HG02642 (cell line): Measurements from ENCODE around the gene KDM6A.

Experiments used
- ATAC-seq: cut with Tn5 transposase; IDR thresholded peaks from one replicate; pipeline ENCODE4 v1.9.1; 2021; ENCODE audit warnings: mild to moderate bottlenecking; ENCODE audit not compliant: unreplicated experiment, poor library complexity

KDM6A gene

DNA sequence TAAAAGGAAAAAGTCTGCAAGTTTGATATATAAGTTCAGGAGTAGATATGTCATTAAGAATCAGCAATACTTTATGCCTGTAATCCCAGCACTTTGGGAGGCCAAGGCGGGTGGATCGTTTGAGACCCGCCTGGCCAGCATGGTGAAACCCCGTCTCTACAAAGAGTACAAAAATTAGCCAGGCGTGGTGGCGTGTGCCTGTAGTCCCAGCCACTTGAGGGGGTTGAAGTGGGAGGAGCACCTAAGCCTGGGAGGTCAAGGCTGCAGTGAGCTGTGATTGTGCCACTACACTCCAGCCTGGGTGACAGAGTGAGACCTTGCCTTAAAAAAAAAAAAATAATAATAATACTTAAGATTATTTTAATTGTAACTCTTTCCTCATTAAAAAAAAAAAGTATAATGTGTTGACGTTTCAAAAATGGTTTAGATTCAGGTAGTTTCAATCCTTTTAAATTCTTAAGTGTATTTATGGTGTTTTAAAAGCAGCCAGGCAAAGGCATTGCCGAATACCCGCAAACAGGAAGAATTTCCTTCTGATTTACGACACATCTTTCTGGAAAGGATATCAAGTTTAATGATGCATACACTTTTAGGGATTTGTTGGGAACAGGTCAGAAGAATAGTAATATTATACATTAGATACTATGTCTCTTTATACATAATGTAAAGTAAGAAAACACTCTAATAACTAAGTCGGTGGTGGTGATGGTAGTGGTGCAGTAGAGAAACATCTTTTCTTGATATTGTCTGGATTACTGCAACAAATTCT lies 80.9 kb downstream of the KDM6A start:
- no peak for ATAC-seq

DNA sequence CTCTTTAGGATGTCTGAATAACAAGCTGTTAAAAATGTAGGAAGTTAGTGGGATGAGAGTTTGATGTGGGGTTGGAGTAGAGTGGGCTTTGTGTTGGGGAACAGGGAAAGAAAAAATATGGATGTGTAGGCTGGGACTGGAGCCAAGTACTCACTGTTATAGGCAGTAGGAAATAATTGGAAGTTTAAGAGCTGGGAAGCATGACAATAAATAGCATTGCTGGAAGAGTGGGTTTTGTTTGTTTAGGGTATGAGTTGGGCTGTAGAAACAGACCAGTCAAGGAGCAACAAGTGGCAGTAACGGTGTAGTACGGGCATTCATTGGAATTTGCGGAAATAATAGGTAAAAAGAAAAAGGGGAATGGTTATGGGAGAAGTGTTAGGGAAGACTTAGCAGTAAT lies 81.6 kb downstream of the KDM6A start:
- no peak for ATAC-seq

DNA sequence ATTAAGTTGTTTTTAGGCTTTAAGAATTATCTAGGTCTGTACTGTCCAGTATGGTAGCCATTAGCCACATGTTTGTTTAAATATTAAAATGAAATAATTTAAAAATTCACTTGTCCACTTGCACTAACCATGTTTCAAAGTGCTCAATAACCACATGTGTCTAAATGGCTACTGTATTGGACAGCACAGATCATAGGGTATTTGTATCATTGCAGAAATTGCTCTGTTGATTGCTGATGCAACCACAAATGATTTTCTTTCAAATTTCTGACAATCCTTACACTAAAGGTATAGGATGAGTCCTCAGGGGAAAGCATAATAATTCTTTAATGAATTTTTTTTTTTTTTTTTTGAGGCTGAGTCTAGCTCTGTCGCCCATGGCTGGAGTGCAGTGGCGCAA lies 84.9 kb downstream of the KDM6A start:
- no peak for ATAC-seq

DNA sequence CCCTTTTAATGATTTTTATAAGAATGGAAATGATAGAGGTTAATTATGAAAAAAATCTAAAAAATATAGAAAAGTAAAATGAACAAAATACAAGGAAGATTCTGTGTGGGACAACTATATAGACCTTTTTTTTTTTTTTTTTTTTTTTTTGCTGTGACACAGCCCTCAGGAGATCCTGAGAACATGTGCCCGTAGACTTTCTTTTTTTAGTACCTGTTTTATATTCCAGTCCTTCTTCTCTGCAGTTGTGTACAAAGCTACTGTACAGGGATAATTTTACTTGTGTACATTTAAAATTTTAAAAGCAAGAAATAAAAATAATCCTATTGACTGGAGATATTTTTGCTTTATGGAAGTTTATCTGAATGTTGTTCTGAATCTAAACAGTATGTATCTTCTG lies 85.5 kb downstream of the KDM6A start:
- no peak for ATAC-seq

DNA sequence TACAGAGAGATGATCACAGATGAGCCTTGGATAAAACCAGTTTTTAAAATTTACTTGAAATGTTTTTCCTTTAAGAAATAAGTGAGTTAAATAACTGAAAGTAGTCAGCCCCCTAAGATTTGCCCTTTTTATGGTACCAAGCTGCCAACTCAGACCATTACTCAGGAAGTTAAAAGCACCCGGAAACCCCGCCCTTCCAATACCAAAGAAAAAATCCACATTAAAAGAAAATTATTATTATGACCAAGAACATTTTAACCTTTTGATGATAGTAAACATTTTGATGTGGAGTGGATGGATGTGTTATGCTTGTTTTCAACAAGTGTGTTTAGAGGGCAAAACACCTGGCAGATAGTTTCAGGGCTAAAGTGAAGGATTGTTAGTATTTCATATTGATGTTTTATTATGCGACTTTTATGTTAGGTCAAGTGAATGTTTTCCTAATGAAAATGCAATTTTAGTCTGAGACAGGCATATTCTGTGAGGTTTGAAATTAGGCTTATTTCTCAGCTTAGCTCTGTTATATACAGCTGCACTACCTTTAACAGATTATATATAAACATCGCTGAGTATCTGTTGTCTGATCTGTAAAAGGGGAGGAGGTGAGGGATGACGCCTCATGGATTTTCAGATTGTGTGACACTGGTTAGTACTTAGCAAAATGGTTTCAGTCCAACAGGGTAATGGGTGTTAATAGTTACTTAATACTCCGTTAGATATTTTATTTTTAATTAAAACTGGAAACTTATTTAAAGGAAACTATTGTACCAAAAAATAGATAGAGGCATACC lies 89.0 kb downstream of the KDM6A start:
- ATAC-seq = no peak

DNA sequence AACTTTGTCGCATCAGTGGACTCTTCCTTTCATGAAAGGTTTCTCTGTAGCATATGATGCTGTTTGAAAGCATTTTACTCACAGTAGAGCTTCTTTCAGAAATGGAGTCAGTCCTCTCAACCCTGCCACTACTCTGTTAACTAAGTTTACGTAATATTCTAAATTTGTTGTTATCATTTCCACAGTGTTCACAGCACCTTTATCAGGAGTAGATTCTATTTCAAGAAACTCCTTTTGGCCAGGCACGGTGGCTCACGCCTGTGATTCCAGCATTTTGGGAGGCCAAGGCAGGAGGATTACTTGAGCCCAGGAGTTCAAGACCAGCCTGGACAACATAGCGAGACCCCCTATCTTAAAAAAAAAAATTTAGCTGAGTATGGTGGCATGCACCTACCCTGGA lies 90.0 kb downstream of the KDM6A start:
- ATAC-seq = no peak

DNA sequence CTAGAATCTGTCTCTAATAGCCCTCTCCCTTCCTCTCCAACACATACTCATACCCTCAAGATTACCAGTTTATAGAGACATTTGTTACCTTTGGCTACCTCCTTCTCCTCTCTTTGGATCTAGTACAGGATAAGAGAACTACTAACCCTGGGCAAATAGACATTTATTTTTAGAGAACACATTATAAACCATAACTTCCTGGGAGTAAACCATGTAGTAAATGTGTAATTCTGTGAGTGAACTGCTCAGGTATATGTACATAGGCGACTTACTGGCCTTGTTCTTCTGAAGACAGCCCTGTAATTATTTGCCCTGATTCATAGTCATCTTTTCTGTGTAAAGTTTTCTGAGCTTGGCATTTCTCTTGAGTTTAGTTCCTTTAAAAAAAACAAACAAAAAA lies 94.2 kb downstream of the KDM6A start:
- no peak for ATAC-seq

DNA sequence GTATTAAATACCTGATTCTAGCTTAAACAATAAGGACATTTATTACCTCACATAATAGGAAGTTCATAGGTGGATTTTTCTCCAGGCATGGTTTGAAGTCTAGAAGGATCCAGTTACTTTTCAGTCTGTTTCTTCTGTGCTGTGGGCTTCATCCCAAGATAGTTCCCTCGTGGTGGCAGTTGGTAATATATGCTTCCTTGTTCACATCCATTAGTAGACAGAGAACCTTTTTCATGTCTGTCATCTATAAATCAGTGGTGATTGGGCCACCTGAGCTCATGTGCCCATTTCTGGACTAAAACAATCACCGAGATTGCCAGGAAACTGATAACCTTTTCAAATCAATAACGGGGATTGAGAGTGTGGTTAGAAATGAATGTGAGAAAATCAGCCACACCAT lies 97.7 kb downstream of the KDM6A start:
- ATAC-seq = no peak

DNA sequence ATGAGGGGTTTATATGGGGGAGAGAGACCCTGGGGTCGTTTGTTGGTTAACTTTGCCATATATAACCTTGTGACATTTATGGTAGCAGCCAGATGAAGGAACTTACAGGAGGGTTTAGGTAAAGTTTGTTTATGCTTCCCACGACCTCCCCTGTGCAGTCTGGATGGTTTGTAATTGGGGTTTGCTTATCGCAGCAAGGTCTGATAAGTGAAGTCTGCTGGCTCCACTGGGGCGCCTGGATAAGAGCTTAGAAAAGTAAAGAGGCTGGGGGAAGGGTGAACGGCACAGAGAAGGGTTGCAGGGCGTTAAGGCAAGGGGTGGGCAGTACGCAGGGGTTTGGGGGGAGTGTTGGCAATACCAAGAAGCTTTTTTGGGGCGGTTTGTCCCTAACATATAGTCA lies 98.7 kb downstream of the KDM6A start:
- no peak for ATAC-seq

DNA sequence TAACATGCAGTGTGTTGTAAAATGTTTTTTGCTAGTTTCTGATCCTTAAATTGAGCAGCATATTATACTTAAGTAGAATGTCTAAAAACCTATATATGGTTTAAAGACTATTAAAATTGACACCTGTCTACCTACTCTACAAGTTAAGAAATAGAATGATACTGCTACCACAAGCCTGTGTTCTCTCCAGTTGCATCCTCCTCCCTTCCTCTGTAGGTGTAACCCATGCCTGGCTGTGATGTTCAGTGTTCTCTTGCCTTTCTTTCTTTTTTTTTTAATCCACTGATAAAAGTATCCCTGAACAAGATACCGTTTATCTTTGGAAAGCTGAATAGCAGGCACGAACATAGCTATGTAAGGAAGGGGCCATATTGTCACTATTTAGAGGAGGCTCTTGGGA lies 99.1 kb downstream of the KDM6A start:
- ATAC-seq = no peak

DNA sequence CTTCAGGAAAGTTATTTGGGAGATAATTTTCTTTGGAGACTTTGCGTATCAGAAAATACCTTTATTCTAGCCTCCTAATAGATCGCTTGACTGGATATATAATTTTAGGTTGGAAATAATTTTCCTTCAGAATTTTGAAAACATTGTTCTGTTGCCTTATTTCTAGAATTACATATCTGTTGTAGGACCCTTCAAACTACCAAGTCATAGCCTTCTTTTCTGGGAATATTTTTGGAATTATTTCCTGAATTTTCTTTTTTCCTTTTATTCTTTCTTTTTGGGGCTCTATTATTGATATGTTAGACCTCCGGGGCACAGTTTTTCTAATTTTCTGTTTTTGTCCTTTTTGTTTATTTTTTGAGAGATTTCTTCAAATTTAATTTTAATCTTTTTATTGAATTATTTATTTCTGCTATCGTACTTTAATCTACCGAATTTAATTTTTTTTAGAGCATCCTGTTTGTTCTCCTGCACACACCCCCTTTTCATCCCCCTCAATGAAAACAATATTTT lies 100.5 kb downstream of the KDM6A start:
- ATAC-seq = no peak

DNA sequence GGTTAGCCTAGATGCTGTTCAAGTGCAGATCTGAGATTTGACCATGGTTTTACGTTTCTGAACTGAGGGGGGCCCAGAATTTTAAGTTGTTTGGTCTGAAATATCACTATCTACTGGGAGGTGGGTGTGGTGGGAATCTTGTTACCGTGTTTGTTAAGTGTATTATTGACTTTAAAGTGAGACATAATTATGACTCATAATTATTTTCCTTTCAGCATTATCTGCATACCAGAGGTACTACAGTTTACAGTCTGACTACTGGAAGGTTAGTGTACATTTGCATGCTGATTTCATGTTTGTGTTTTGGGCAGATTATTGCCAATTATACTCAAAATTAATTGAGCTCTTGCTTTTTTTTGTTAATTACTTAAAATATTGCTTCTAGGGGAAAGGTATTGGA lies 101.5 kb downstream of the KDM6A start:
- ATAC-seq = no peak

DNA sequence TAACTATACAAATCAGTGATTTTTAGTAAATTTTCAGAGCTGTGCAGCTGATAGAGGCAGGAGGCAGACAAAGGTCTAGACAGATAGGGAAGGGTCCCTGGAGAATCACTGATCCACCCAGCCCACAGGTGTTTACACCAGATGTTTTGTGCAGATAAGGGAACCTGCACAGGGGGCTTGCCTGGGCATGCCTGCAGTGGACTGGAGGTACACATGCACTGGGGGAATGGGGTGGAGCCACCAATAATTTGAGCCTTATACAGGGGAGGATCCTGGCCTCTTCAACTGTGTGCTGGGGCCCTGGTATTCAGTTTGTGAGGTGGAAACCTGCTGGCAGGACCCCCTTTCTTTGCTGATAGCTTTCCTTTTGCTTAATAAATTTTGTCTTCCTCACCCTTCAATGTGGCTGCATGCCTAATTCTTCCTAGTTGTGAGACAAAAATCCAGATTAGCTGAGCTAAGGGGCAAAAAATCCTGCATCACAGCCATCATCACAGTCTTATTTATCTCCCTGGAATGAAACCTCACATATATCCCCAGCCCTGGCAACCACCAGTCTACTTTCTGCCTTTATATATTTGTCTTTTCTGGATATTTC lies 102.8 kb downstream of the KDM6A start:
- no peak for ATAC-seq

DNA sequence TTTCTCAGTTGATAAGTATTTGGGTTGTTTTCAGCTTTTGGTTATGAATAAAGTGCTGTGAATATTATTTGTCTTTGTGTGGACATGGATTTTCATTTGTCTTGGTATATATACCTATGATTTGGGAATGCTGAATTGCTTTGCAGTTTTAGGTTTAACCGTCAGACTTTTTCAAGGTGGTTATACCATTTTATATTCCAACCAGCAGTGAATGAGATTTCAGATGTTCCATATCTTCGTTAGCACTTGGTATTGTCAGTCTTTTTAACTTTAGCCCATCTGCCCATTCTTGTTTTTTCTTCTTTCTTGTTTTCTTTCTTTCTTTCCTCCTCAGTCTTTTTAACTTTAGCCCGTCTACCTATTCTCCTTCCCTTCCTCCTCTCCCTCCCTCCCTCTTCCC lies 106.0 kb downstream of the KDM6A start:
- no peak for ATAC-seq

DNA sequence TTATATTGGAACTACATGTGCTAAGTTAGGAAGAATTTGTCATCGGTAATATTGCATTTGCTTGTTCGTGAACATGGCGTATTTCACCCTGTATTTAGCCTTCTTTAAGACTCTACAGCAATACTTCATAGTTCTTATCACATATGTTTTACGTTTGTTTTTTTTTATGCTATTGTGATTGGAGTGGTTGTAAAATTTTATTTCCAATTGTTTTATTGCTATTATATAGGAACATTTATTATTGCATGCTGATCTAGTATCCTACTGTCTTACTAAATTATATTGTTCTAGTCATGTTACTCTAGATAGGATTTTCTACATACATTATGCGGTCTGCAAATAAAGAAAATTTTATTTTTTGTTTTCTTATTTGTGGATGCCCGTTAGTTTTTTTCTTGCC lies 107.4 kb downstream of the KDM6A start:
- ATAC-seq = no peak

DNA sequence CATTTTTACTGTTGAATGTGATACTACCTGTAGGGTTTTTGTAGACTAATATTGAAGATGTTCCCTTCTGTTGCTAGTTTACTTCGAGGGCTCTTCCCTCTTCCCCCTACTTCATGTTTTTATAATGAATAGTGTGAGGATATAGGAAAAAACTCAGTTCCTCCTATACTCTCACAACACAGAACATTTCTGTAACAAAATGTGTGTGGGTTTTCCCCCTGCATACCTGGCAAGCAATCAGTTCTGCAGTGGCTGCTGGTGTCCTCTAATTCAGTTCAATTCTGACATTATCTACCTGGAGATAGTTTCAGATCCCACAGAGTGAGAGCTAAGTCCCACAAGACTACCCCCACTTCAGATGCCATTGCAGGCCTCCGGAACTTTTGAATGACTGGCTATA lies 107.9 kb downstream of the KDM6A start:
- ATAC-seq = no peak

DNA sequence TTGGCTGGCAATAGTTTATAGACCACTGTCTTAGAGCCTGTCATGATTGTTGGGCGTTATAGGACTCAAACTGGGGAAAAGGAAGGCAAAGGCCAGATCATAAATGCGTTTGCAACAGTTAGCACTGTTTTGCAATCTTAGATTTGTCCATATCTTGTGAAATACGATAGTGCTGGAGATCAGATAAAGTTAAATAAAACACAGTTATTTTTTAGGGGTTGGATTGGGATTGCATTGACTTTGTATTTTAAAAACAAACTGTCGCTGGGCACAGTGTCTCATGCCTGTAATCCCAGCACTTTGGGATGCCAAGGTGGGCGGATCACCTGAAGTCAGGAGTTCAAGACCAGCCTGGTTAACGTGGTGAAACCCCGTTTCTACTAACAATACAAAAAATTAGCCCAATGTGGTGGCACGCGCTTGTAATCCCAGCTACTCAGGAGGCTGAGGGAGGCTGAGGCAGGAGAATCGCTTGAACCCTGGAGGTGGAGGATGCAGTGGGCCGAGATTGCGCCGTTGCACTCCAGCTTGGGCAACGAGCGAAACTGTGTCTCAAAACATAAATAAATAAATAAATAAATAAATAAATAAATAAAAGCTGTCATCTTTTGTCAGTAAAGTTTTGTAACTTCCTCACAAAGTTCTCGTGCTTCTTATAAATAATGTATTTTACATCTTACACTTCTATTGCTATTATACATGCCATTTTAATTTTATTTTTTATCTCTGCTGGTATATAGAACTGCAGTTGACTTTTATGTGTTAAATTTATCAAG lies 117.2 kb downstream of the KDM6A start:
- ATAC-seq = no peak

DNA sequence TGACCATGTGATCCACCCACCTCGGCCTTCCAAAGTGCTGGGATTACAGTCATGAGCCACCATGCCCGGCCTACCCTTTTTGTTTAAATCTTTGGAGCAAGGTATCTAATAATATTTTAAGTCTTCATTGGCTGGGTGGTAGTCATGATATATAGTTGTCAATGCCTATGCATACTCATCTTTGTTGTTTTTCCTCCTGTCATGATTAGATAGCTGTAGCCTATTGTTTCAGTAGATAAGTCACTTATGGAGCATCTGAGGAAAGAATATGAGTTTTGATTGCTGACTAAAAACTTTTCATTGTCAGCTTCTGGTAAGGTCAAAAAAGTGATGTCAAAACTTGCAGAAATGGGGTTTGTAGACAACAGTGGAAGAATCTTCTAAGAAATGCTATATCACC lies 119.8 kb downstream of the KDM6A start:
- ATAC-seq = no peak

DNA sequence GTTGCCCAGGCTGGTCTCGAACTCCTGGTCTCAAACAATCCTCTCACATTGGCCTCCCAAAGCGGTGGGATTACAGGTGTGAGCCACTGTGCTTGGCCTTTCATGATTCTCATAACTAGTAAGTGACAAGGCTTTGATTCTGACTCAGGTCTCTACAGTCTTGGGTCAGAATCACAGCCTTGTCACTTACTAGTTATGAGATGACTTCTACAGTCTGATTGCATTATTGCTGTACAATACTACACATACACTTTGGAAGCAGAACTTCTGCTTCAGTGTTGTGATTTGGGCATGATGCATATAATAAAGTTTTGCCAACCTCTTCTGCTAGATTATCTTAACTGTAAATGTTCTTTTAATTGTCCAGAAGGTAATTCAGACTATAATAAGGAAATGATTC lies 123.3 kb downstream of the KDM6A start:
- peak; percentile 50 for ATAC-seq

DNA sequence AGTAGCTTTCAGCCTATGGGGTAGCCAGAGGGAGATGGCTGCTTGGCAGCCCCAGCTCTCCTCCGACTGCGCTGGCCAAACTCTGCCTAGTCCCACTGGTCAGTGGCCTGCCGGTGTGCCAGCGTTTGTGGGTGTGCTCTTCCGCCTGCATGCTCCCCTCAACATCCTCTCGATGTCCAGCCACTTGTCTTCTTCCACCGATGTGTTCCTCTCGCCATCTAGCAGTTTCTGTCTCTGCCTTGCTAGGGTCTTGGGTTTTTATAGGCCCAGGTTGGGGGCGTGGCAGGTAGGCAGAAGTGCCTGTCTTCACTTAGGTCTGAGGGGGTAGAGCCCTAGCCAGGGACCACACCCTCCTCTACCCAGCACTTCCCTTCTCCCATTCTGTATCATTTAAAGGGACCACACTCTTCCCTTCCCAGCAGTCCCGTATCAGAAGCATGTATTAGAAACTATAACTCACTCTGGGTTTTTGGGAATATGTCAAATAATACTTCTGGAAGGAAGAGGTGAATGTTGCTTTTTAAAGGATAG lies 124.4 kb downstream of the KDM6A start:
- no peak for ATAC-seq
